NT2/D1 (cell line): ENCODE results near the gene EHD3.

Experiments
- SUZ12 ChIP-seq: IDR thresholded peaks from 2 replicates; pipeline ENCODE4 v1.6.1; 2011; ENCODE audit not compliant: insufficient read length, insufficient read depth; ENCODE audit errors: extremely low read depth
- YY1 ChIP-seq: IDR thresholded peaks from 2 replicates; pipeline ENCODE4 v1.6.1; 2011; ENCODE audit not compliant: insufficient read length, insufficient read depth

DNA sequence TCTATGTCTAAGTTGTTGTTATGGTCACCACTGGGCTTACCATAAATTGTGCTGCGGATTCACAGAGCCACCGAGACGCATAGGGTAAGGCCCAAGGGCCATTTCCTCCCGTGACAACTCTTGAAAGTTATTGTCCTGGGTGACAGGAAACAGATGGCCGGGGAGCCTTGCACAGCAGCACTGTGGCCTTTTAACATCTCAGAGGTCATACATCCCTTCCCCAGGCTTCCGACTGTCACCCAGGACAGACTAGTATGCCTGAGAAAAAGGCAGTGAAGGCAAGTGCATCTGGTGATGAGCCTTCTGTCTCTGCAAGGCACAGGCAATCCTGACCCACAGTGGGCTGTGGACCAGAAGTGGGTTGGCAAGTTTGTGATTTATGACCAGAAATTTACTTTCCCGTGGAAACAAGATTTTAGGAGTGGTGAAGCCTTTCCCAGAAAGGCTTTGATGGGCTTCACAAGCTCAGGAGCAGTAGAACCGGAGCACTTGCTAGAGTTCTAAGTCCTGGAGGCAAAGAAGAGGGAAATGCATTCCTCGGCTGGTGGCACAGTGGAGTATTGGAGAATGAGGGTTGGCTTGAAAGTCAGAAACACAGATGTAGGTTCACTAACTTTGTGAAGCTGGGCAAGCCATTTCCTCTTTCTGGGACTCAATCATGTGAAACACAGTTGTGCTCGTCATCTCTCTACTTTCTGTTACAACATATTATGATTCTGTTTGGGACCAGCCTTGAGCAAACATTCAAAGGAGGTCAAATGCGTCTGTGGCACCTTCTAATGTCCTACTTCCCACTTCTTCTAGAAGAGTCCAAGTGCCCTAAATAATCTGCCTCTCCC, 14.6 kb upstream of the EHD3 start:
- TF ChIP-seq SUZ12 (no peak), YY1 (no peak)
